PC-3 (cell line): ENCODE data around the gene TLE3. TPM values are rescaled to one million over a fixed set of nuclear protein-coding genes. Genes with fewer than 3 reads are reported as not detected.

Source experiments
- ATAC-seq: fragments of 200-7000 bp; cut with Tn5 transposase; 2 replicates; pipeline ENCODE4 v1.9.1; 2020; ENCODE audit warnings: mild to moderate bottlenecking, moderate library complexity
- BruUV-seq: library from RNA; stranded (reverse); fragments of 400-500 nt; replicated peaks from 2 replicates; lab custom pipeline; 2021; lab: Mats Ljungman, UMichigan
- CTCF ChIA-PET: fragments of 300-600 bp; sonication (Branson Sonifier 250); formaldehyde crosslinking; loops from one replicate; lab custom pipeline; 2022; ENCODE audit warnings: antibody characterized with exemption; lab: Charles Lee
- POLR2A ChIA-PET: fragments of 300-600 bp; sonication (Branson Sonifier 250); formaldehyde crosslinking; loops from one replicate; lab custom pipeline; 2022; ENCODE audit warnings: antibody characterized with exemption; ENCODE audit not compliant: unreplicated experiment; lab: Charles Lee
- DNase-seq: peaks from one replicate; pipeline ENCODE4 v3.0.0-alpha.2; 2015
- H2AFZ ChIP-seq: fragments of 300-600 bp; sonication (generic); 2 replicates; pipeline ENCODE4 v1.6.0; 2016; ENCODE audit warnings: antibody characterized with exemption, low read length
- H3F3A ChIP-seq: fragments of 300-600 bp; sonication (generic); one replicate; pipeline ENCODE4 v1.6.0; 2017; ENCODE audit warnings: antibody characterized with exemption, low read length, control low read depth, mild to moderate bottlenecking; ENCODE audit not compliant: unreplicated experiment
- H3K27ac ChIP-seq: fragments of 300-600 bp; sonication (generic); 2 replicates; pipeline ENCODE4 v1.5.1; 2016; ENCODE audit warnings: mild to moderate bottlenecking, low read length
- H3K27me3 ChIP-seq: fragments of 300-600 bp; sonication (generic); 2 replicates; pipeline ENCODE4 v1.6.1; 2016; ENCODE audit warnings: low read length, mixed read lengths
- H3K36me3 ChIP-seq: fragments of 300-600 bp; sonication (generic); 2 replicates; pipeline ENCODE4 v1.6.1; 2016; ENCODE audit warnings: low read depth, mixed run types, low read length, mixed read lengths
- H3K4me1 ChIP-seq: fragments of 300-600 bp; sonication (generic); 2 replicates; pipeline ENCODE4 v1.5.1; 2016; ENCODE audit warnings: low read length; ENCODE audit not compliant: insufficient read depth
- H3K4me2 ChIP-seq: fragments of 300-600 bp; sonication (generic); 2 replicates; pipeline ENCODE4 v1.6.0; 2016; ENCODE audit warnings: low read length
- H3K4me3 ChIP-seq: fragments of 300-600 bp; sonication (generic); 2 replicates; pipeline ENCODE4 v1.5.1; 2016; ENCODE audit warnings: mild to moderate bottlenecking, low read length, mixed read lengths
- H3K79me2 ChIP-seq: fragments of 300-600 bp; sonication (generic); 2 replicates; pipeline ENCODE4 v1.6.1; 2017; ENCODE audit warnings: low read length, mixed read lengths
- H3K9ac ChIP-seq: fragments of 300-600 bp; sonication (generic); 2 replicates; pipeline ENCODE4 v1.6.0; 2016; ENCODE audit warnings: mild to moderate bottlenecking, low read length
- H3K9me2 ChIP-seq: fragments of 300-600 bp; sonication (generic); replicated peaks from 2 replicates; pipeline ENCODE4 v1.6.1; 2016; ENCODE audit warnings: mixed run types, low read length, mixed read lengths
- H3K9me3 ChIP-seq: fragments of 300-600 bp; sonication (generic); 2 replicates; pipeline ENCODE4 v1.6.1; 2016; ENCODE audit warnings: low read length, mixed read lengths
- H4K20me1 ChIP-seq: fragments of 300-600 bp; sonication (generic); 2 replicates; pipeline ENCODE4 v1.6.1; 2016; ENCODE audit warnings: low read length, mixed read lengths
- EZH2 ChIP-seq: fragments of 300-600 bp; sonication (generic); IDR thresholded peaks from one replicate; pipeline ENCODE4 v1.6.1; 2017; ENCODE audit warnings: antibody characterized with exemption, mild to moderate bottlenecking, low read length; ENCODE audit not compliant: unreplicated experiment
- EZH2phosphoT487 ChIP-seq: fragments of 300-600 bp; sonication (generic); IDR thresholded peaks from 2 replicates; pipeline ENCODE4 v1.6.1; 2018; ENCODE audit warnings: mild to moderate bottlenecking, antibody characterized with exemption, low read length, borderline replicate concordance
- intact Hi-C: fragments of 100-400 bp; cut with micrococcal nuclease; formaldehyde crosslinking; loops from 2 replicates; pipeline ENCODE4 v1.9.0; 2023
- total RNA-seq: library from RNA; depleted of rRNA; stranded (reverse); fragments of >200 nt; gene quantifications from 2 replicates; pipeline ENCODE4 v1.2.3, GENCODE V29; 2014
- TF ChIP-seq, protein P1 (sequence below): fragments of 300-600 bp; sonication (generic); conservative IDR thresholded peaks from 2 replicates; pipeline ENCODE4 v1.5.1; 2017; ENCODE audit warnings: antibody characterized with exemption, low read depth, mild to moderate bottlenecking, low read length

Gene TLE3
- total RNA-seq, 1 experiment from 2014 or later, result 72.5 TPM

DNA sequence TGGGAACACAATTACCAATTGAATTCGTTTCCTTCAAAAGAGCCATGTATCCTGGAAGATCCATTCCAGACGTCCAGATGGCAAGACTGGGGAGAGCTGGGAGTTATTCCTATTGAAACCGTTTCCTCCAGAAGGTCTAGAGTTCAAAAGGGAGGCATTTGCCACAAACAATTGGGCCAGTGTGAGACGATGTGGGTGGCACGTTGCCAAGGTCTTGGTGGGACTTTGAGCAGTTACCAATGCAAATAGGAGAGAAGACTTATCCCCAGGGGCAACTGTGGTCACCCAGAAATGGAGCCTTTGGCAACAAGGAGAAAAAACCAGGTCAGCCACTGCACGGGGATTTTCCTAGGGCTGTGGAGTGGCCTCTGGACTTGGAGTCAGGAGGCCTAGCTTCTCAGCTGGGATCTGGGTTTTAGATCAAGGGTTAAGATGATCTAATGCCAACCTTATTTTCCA is 29.6 kb upstream of the TLE3 start:
- Histone ChIP-seq H3K9me2 (no peaks in the 10 kb centered on the region), H3K79me2 (no peaks in the 10 kb centered on the region), H2AFZ (no peak overlapping the region), H3F3A (no peaks in the 10 kb centered on the region), H3K9me3 (no peaks in the 10 kb centered on the region), H3K4me2 (no peak overlapping the region), H4K20me1 (no peaks in the 10 kb centered on the region), H3K27me3 (no peaks in the 10 kb centered on the region), H3K9ac (no peak overlapping the region), H3K4me1 (peaks cover 4% of the 10 kb centered on the region; the same call in 1 of the 2 replicates), H3K36me3 (no peaks in the 10 kb centered on the region), H3K27ac (no peak overlapping the region), H3K4me3 (no peak overlapping the region)
- POLR2A ChIA-PET, result no interaction called here
- ATAC-seq (no peak), DNase-seq (peak; percentile 49)
- no TSS peak for BruUV-seq
- TF ChIP-seq EZH2, result no peak
- no peak for TF ChIP-seq EZH2phosphoT487
- TF ChIP-seq, protein P1, sequence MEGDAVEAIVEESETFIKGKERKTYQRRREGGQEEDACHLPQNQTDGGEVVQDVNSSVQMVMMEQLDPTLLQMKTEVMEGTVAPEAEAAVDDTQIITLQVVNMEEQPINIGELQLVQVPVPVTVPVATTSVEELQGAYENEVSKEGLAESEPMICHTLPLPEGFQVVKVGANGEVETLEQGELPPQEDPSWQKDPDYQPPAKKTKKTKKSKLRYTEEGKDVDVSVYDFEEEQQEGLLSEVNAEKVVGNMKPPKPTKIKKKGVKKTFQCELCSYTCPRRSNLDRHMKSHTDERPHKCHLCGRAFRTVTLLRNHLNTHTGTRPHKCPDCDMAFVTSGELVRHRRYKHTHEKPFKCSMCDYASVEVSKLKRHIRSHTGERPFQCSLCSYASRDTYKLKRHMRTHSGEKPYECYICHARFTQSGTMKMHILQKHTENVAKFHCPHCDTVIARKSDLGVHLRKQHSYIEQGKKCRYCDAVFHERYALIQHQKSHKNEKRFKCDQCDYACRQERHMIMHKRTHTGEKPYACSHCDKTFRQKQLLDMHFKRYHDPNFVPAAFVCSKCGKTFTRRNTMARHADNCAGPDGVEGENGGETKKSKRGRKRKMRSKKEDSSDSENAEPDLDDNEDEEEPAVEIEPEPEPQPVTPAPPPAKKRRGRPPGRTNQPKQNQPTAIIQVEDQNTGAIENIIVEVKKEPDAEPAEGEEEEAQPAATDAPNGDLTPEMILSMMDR, result no peak
- CTCF ChIA-PET, result no interaction called here
- intact Hi-C loops, result no loop called here

DNA sequence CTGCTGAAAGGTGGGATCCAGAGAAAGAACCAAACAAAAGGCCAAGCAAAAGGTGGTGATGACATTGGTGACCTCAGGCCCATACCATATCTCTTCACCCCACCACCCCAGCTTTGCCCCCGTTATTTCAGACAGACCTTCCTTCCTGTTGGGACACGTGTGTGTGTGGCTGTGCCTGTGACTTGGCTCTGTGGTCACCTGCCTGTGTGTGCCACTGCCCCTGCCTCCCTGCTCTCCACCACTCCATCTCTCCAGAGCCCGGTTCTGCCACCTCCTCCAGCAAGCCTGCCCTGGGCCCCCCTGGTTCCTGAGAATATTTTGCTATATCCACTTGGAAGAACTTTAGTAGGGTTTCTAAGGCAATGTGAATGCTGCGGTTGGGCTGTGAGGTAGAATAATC is 28.6 kb upstream of the TLE3 start:
- DNase-seq (no peak), ATAC-seq (no peak)
- no peaks in the 10 kb centered on the region for H3K36me3 ChIP-seq
- H3K4me3 ChIP-seq, result no peak overlapping the region
- POLR2A ChIA-PET, result no interaction called here
- CTCF ChIA-PET, result no interaction called here
- no peaks in the 10 kb centered on the region for H3F3A ChIP-seq
- no peak overlapping the region for H3K9ac ChIP-seq
- no peak overlapping the region for H3K4me2 ChIP-seq
- H3K4me1 ChIP-seq, result peaks cover 9% of the 10 kb centered on the region; the same call in 1 of the 2 replicates
- no peak overlapping the region for H2AFZ ChIP-seq
- no peaks in the 10 kb centered on the region for H3K9me3 ChIP-seq
- no peaks in the 10 kb centered on the region for H3K79me2 ChIP-seq
- no peaks in the 10 kb centered on the region for H3K27me3 ChIP-seq
- no peaks in the 10 kb centered on the region for H4K20me1 ChIP-seq
- TF ChIP-seq EZH2, result no peak
- TF ChIP-seq EZH2phosphoT487, result no peak
- TF ChIP-seq, protein P1, result no peak
- intact Hi-C loops, result no loop called here
- no peaks in the 10 kb centered on the region for H3K9me2 ChIP-seq
- no TSS peak for BruUV-seq
- H3K27ac ChIP-seq, result no peak overlapping the region

DNA sequence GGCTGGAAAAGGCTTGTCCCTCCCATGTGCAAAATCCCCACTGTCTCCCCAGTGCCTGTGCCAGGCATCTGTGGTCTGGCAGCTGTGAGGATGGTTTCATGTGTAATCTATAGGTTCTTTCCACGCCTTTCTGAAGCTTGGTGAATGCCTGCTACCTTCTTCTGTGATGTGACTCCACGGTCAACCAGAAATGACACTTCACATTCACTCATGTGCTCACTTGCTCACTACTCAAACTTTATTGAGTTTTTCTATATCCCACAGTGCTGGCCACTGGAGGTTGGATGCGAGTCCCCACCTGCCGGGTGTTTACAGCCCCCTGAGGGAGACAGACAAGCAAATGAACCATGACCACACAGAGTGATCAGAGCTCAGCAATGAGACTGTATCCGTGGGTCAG is 27.9 kb upstream of the TLE3 start:
- H3K27me3 ChIP-seq, result no peaks in the 10 kb centered on the region
- H3K27ac ChIP-seq, result no peak overlapping the region
- no peak overlapping the region for H2AFZ ChIP-seq

More for the DNA sequence above, 27.9 kb upstream of the TLE3 start:
- no peak overlapping the region for H3K4me3 ChIP-seq
- ChIA-PET POLR2A (no interaction called here), CTCF (no interaction called here)
- H3K9ac ChIP-seq, result no peak overlapping the region
- H3F3A ChIP-seq, result no peaks in the 10 kb centered on the region
- H3K9me3 ChIP-seq, result no peaks in the 10 kb centered on the region
- H4K20me1 ChIP-seq, result no peaks in the 10 kb centered on the region
- no peak for DNase-seq
- no peaks in the 10 kb centered on the region for H3K9me2 ChIP-seq
- no peak for TF ChIP-seq EZH2phosphoT487
- no peak for TF ChIP-seq EZH2
- TF ChIP-seq, protein P1, result no peak
- no TSS peak for BruUV-seq
- H3K79me2 ChIP-seq, result no peaks in the 10 kb centered on the region
- intact Hi-C loops, result no loop called here
- H3K4me1 ChIP-seq, result peaks cover 11% of the 10 kb centered on the region; the same call in 1 of the 2 replicates
- H3K4me2 ChIP-seq, result no peak overlapping the region
- H3K36me3 ChIP-seq, result no peaks in the 10 kb centered on the region
- ATAC-seq, result no peak
